Measurements from ENCODE around the gene MATCAP1. TPM values are rescaled to one million over a fixed set of nuclear protein-coding genes. Genes with fewer than 3 reads are reported as not detected.

MATCAP1 gene
- total and polyA plus RNA-seq, 2 donors (not counting 1 experiment from before 2014, with no cell fraction given) = 6.2 to 8.9 TPM

DNA sequence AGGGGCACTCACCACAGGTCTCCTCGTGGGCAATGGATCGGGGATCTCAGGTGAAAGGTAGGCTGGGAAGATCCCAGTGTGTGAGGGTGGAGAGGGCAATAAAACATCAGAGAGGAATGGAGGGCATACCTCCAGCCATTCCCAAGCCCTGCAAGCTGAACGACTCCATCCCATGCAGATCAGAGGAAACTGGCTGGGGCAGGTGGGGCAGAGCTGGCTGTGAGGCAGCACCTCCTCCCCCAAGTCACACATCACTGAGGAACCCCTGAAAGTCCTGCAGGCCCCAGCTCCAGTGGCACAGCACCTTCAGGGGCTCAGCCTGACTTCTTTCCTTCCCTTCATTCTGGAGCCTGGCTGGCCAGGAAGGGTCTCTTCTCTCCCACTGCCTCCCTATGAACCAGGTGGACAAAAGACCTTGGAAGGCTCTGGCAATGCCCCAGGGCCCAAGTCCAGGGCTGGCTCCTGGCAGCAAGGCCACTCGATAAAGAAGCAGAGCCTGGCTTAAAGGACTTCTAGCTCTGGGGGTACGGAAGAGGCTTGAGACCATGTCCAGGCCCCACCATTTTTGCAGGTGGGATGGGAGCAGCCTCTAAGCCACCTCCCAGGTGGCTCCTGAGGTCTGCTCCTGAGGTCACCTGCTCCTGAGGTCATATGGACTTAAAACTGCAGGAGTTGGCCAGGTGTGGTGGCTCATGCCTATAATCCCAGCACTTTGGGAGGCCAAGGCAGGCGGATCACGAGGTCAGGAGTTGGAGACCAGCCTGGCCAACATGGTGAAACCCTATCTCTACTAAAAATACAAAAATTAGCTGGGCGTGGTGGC lies 29.6 kb upstream of the MATCAP1 start:
- POLR2A ChIA-PET = no interaction called here
- DNase-seq (no peak), ATAC-seq (ENCODE audit: low read depth) (no peak)
- H3K27ac Mint-ChIP-seq = no peak overlapping the region
- intact Hi-C loops (cut with micrococcal nuclease) = no loop called here
- Histone ChIP-seq H3K36me3 (replicated peaks in 1 of 2; ENCODE audit: control extremely low read depth in 1 of 2, control insufficient read depth in 1 of 2, extremely low read depth in 1 of 2, insufficient read depth in 2 of 2, low read length in 1 of 2) (no peaks in the 10 kb centered on the region), H3K27me3 (replicated peaks in 1 of 4; ENCODE audit: control extremely low read depth in 1 of 4, control insufficient read depth in 3 of 4, insufficient read depth in 4 of 4, low read length in 3 of 4) (no peaks in the 10 kb centered on the region), H3K4me3 (ENCODE audit: control extremely low read depth in 1 of 5, extremely low read depth in 1 of 5, insufficient read depth in 1 of 5, low read depth in 2 of 5, low read length in 4 of 5) (no peak overlapping the region), H3K27ac (ENCODE audit: low read length in 2 of 2) (no peak overlapping the region), H3K79me2 (ENCODE audit: control insufficient read depth, insufficient read depth, low read length) (no peaks in the 10 kb centered on the region), H3K4me2 (replicated peaks; ENCODE audit: low read depth, low read length, poor library complexity, severe bottlenecking) (no peak overlapping the region), H2AFZ (ENCODE audit: insufficient read depth, low read depth, low read length, poor library complexity, severe bottlenecking) (no peak overlapping the region), H4K20me1 (ENCODE audit: control insufficient read depth, insufficient read depth, low read length, poor library complexity, severe bottlenecking) (no peaks in the 10 kb centered on the region), H3K9ac (ENCODE audit: low read length) (no peak overlapping the region), H3K4me1 (ENCODE audit: control insufficient read depth in 2 of 2, insufficient read depth in 2 of 2, low read length in 2 of 2) (no peaks in the 10 kb centered on the region), H3K9me3 (ENCODE audit: control extremely low read depth in 1 of 3, control insufficient read depth in 2 of 3, insufficient read depth in 1 of 3, low read length in 2 of 3) (no peaks in the 10 kb centered on the region)
- WGBS (ENCODE audit: insufficient coverage) = 83% methylated on average over 3 of the region's 8 CpGs
- H3K27me3 Mint-ChIP-seq = no peaks in the 10 kb centered on the region
- no peak overlapping the region for H3K4me3 Mint-ChIP-seq
- CTCF ChIA-PET = no interaction called here
- H3K4me1 Mint-ChIP-seq = no peaks in the 10 kb centered on the region
- no peak for TF ChIP-seq EZH2 (IDR thresholded peaks at IDR 0.05; ENCODE audit: borderline replicate concordance, insufficient read depth, low read depth, low read length, poor library complexity, severe bottlenecking)
- TF ChIP-seq, protein P1, sequence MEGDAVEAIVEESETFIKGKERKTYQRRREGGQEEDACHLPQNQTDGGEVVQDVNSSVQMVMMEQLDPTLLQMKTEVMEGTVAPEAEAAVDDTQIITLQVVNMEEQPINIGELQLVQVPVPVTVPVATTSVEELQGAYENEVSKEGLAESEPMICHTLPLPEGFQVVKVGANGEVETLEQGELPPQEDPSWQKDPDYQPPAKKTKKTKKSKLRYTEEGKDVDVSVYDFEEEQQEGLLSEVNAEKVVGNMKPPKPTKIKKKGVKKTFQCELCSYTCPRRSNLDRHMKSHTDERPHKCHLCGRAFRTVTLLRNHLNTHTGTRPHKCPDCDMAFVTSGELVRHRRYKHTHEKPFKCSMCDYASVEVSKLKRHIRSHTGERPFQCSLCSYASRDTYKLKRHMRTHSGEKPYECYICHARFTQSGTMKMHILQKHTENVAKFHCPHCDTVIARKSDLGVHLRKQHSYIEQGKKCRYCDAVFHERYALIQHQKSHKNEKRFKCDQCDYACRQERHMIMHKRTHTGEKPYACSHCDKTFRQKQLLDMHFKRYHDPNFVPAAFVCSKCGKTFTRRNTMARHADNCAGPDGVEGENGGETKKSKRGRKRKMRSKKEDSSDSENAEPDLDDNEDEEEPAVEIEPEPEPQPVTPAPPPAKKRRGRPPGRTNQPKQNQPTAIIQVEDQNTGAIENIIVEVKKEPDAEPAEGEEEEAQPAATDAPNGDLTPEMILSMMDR (IDR thresholded peaks at IDR 0.05) = no peak
- H3K9me3 Mint-ChIP-seq (ENCODE audit: insufficient read depth) = no peaks in the 10 kb centered on the region

DNA sequence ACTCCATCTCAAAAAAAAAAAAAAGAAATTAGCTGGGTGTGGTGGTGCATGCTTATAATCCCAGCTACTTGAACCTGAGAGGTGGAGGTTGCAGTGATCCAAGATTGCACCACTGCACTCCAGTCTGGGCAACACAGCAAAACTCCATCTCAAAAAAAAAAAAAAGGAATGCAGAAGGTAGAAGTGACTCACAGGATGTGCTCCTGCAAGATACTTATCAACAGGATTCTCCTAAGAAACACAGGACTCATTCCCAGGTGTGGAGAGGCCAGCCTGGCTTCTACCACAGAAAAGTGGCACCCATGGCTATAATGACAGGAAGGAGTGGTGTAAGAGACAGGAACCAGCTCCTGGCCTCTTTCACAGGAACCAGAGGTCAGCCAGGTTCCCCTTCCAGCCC lies 29.0 kb upstream of the MATCAP1 start:
- ChIA-PET CTCF (interaction anchor here (0.6 kb wide), 1 partner anchor 604 kb away, joined by 3 read pairs; no protein-coding TSS in a partner anchor), POLR2A (no interaction called here)
- no peak overlapping the region for H3K9ac ChIP-seq (ENCODE audit: low read length)

More for the DNA sequence above, 29.0 kb upstream of the MATCAP1 start:
- DNase-seq (no peak), ATAC-seq (ENCODE audit: low read depth) (no peak)
- Histone ChIP-seq H2AFZ (ENCODE audit: insufficient read depth, low read depth, low read length, poor library complexity, severe bottlenecking) (no peak overlapping the region), H3K27me3 (replicated peaks in 1 of 4; ENCODE audit: control extremely low read depth in 1 of 4, control insufficient read depth in 3 of 4, insufficient read depth in 4 of 4, low read length in 3 of 4) (no peaks in the 10 kb centered on the region), H4K20me1 (ENCODE audit: control insufficient read depth, insufficient read depth, low read length, poor library complexity, severe bottlenecking) (no peaks in the 10 kb centered on the region), H3K79me2 (ENCODE audit: control insufficient read depth, insufficient read depth, low read length) (no peaks in the 10 kb centered on the region), H3K4me2 (replicated peaks; ENCODE audit: low read depth, low read length, poor library complexity, severe bottlenecking) (no peak overlapping the region), H3K4me1 (ENCODE audit: control insufficient read depth in 2 of 2, insufficient read depth in 2 of 2, low read length in 2 of 2) (no peaks in the 10 kb centered on the region), H3K4me3 (ENCODE audit: control extremely low read depth in 1 of 5, extremely low read depth in 1 of 5, insufficient read depth in 1 of 5, low read depth in 2 of 5, low read length in 4 of 5) (no peak overlapping the region), H3K9me3 (ENCODE audit: control extremely low read depth in 1 of 3, control insufficient read depth in 2 of 3, insufficient read depth in 1 of 3, low read length in 2 of 3) (no peaks in the 10 kb centered on the region), H3K36me3 (replicated peaks in 1 of 2; ENCODE audit: control extremely low read depth in 1 of 2, control insufficient read depth in 1 of 2, extremely low read depth in 1 of 2, insufficient read depth in 2 of 2, low read length in 1 of 2) (no peaks in the 10 kb centered on the region), H3K27ac (ENCODE audit: low read length in 2 of 2) (no peak overlapping the region)
- no peak overlapping the region for H3K4me3 Mint-ChIP-seq
- intact Hi-C loops (cut with micrococcal nuclease) = no loop called here
- H3K27ac Mint-ChIP-seq = no peak overlapping the region
- H3K4me1 Mint-ChIP-seq = no peaks in the 10 kb centered on the region
- H3K9me3 Mint-ChIP-seq (ENCODE audit: insufficient read depth) = no peaks in the 10 kb centered on the region
- TF ChIP-seq EZH2 (IDR thresholded peaks at IDR 0.05; ENCODE audit: borderline replicate concordance, insufficient read depth, low read depth, low read length, poor library complexity, severe bottlenecking) = no peak
- TF ChIP-seq, protein P1 (IDR thresholded peaks at IDR 0.05) = no peak
- H3K27me3 Mint-ChIP-seq = no peaks in the 10 kb centered on the region

All from B cell (primary cell).